IPS-NIHi7 (cell line): ENCODE measurements around the gene CLCNKA.
A peak's percentile ranks its signal among the peaks of the same experiment; 100 is the strongest.

Source experiments
- DNase-seq: peaks from one replicate; pipeline ENCODE4 v3.0.0; 2012; ENCODE audit warnings: mixed read lengths; ENCODE audit errors: extremely low spot score

CLCNKA gene

DNA sequence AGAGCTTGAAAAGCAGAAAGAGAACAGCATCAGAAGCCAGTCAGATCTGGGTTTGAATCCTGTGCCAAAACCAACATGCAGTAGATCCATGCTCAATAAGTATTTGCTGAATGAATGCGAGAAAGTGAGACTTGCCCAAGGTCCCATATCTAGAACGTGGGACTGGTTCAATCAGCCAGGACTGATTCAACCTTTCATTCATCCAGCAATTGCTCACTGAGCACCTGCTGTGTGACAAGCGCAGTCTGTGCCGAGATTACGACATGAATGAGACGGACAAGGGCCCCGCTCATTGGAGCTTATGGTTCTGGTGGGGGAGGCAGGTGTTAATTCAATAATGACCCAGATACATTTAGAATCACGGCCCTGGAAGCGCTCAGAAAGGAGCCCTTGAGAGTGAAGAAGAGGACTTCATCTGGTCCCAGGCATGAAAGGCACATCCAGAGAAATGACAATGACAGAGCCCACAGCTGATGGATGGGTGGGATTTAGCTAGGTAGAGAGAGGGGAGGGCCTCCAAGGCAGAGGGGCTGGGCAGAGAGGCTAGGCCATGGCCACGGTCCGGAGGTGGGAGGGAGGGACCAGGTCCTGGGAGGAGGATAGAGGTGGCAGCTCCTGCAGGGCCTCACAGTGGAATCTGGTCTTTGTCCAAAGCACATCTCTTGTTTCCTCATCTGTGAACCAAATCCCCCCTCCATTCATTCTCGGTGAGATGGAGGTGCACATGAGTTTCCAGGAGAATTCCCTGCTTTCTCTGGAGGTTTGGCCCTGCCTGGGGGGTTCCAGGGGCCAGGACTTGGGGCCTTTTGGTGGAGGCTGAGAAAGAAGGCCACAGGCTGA is 55.8 kb downstream of the CLCNKA start:
- no peak for DNase-seq

DNA sequence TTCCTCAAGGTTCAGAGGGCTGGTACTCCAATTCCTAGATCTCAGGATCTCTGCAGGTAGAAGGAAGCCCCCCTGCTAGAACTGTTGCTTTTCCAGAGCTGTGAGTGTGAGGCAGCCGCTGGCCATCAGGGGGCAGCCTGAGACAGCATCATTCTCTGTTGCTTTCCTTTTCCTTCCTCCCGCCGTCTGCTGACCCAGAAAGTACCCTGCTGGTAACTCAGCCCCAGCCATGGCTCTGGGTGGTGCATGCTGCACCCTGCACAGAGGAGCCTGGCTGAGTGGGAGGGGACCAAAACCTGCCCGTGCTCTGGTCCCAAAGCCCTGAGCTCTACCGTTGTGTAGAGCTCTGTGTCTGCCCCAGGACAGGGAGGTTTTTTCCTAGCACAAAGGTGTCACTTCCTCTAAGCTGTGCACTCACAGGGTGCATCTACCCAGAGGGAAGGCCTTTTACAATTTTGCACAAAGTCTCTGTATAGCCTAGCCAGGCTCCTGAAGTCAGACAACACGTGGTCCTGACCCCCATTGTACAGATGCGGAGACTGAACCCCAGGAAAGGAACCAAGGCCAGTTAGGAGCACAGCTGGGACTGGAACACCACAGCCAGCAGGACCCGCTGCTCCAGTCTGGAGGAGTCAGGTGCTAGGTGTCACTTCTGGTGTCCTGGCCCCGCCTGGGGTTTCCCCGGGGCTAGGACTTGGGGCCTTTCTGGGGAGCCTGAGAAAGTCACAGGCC is 57.3 kb downstream of the CLCNKA start:
- DNase-seq: peak; percentile 86

DNA sequence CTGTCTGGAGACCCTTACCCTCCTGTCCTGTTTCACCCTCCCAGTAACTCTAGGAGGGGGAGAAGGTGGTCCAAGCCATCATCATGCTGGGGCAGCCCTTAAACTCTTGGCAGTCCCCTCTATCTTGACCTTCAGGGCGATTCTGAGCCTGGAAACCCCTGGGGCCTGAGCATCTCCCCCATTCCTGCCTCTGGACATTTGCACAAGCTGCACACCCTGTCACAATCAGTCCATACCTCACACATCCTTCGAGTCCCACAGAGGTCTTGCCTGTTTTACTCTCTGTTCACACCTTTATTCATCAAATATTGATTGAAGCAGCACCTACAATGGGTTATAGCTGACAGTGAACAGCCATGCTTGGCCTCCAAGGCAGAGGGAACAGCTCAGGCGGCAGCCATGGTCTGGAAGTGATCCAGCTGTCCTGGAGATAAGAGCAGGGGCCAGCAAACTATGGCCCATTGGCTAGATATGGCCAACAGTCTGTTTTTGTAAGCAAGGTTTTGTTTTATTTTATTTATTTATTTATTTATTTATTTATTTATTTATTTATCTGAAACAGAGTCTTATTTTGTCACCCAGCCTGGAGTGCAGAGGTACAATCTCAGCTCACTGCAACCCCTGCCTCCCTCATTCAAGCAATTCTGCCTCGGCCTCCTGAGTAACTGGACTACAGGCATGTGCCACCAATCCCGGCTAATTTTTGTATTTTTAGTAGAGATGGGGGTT is 58.8 kb downstream of the CLCNKA start:
- DNase-seq: no peak

GRCh38 chr1:16081636-16082035 is 59.8 kb downstream of the CLCNKA start:
- no peak for DNase-seq

- DNase-seq: peak; percentile 83
Observed at GRCh38 chr1:16082283-16083038, 60.6 kb downstream of the CLCNKA start.

DNA sequence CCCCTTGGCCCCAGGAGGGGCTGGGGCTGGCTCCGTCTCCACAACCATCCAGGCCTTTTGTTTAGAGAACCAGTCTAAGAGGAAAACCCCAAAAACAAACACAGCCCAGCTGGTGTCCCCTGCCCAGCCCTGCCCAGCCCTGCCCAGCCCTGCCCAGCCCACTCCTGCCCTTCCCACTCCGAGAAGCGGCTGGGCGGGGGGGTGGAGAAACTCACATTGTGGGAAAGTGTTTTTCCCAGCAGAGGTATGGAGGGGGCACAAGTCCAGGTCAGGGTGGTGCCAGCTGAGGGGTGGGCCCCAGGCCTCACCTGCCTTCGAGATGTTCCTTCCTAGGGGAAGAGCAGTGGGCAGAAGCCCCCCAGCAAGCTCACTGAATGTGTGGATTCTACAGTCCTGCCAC is 61.6 kb downstream of the CLCNKA start:
- DNase-seq: no peak
